GM12892 (cell line): Measurements from ENCODE around the gene THAP7.

Source experiments
- POLR2A ChIP-seq: IDR thresholded peaks from 2 replicates; pipeline ENCODE4 v1.6.1; 2011; ENCODE audit warnings: low read depth, low read length, control low read depth
- POLR2AphosphoS5 ChIP-seq: IDR thresholded peaks from 2 replicates; pipeline ENCODE4 v1.6.1; 2011; ENCODE audit warnings: low read depth, low read length, control low read depth

- TF ChIP-seq POLR2AphosphoS5 (no peak), POLR2A (no peak)
Observed at GRCh38 chr22:21047730-21048129, 45.8 kb upstream of the THAP7 start.
